Measurements from ENCODE around the gene RMC1.
"Not testable (repeated sequence)": the region's sequence is repeated elsewhere in the genome, so short reads cannot be mapped to it uniquely, and the experiment has no call there.

RMC1 gene

DNA sequence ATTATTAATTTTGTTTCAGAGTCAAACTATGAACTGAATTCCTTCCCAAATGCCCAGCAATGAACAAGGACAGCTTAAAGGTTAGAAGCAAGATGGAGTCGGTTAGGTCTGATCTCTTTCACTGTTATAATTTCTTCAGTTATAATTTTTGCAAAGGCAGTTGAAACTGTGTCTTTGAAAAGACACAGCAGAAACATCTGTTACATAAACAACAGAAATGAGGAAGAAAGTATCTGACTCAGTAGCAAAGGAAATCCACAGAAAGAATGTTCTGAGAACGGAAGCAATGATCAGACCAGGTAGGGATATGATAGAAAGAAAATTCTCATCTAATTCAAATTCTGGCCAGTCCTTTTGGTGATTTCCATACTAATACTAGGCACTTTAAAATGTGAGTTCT lies 5.2 kb upstream of the RMC1 start:
- DNase-seq (ENCODE audit: low read depth) = no peak

DNA sequence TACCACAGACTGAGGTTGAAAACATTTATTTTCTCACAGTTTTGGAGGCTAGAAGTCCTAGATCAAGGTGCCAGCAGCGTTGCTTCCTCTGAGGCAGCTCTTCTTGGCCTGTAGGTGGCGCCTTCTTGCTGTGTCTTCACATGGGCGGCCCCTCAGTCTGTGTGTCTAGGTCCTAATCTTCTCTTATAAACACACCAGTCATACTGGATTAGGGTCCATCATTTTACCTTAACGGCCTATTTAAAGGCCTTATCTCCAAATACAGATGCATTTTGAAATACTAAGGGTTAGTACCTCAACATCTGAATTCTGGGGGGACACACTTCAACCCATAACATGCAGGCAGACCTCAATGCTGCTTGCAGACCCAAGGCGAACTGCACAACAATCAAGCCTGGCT lies 4.4 kb upstream of the RMC1 start:
- peak; percentile 45 for DNase-seq (ENCODE audit: low read depth)

DNA sequence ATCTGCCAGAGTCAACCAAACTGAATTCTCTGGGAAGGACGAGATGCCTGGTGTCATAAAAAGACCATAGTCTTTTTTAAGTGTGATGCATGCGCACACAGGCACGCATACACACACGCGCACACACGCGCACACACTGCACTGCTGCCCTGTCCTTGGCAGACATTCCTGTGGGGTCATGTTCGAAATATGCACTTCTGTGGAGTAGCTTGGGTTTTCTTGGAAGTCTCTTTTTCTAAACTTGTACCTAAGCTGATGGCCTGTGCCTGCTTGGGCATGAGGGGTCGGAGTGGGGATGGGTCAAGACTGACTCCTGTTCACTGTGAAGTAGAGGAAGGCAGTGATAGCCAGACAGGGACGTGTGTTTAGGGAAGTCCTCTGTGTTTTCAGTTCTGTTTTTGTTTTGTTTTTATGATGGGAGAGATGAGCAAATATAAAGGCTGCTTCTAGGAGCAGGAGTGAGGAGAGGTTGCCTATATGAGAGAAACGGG lies 4.0 kb upstream of the RMC1 start:
- no peak for DNase-seq (ENCODE audit: low read depth)

DNA sequence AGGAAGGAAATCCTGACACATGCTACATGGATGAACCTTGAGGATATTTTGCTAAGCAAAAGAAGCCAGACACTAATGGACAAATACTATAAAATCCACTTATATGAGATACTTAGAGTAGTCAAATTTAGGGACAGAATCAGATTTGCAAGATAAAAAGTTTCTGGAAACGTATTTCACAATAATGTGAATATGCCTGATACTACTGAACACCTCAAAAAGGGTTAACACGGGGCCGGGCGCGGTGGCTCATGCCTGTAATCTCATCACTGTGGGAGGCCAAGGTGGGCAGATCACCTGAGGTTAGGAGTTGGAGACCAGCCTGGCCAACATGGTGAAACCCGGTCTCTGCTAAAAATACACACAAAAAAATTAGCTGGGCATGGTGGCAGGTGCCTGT lies 1.7 kb upstream of the RMC1 start:
- no peak for DNase-seq (ENCODE audit: low read depth)

DNA sequence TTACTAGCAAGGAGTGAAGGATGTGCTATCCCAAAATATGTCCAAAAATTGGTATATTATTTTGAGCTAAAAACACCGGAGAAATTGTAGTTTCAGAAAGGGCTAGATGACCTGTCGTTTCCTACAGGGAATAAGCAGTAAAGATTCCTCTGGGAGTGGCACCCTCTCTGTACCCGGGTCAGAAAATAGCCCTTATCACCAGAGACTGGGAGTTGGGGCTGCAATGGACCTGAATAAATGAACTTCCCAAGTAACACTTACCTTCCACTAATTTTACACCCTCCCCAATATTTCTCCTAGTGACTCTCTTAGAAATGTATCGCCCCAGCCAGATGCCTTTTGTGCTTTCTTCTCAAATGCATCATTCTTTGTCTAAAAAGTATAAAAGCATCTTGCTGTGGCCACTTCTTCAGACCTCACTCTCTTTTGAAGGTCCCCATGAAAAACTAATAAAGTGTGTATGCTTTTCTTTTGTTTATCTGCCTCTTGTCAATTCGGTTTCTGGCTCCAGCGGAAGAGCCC lies 734 bp upstream of the RMC1 start:
- no peak for DNase-seq (ENCODE audit: low read depth)

DNA sequence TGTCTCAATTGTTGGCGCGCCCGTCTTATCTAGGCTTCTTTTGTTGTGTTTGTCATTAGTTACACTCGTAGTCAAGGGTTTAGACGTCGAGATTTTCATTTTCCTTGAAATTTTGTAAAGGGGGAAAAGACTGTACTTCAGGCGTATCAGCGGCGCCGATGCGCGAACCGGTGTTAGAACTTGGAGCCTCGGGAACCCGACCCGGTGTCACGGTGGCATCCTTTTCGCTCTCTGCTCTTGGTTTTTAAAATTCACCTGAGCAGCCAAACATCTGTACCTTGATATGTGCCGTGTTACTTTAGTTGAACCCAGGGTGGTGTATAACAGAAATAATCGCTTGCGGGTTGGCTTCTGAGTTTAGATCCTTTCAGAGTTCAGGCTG lies 643 bp downstream of the RMC1 start:
- no peak for DNase-seq (ENCODE audit: low read depth)

DNA sequence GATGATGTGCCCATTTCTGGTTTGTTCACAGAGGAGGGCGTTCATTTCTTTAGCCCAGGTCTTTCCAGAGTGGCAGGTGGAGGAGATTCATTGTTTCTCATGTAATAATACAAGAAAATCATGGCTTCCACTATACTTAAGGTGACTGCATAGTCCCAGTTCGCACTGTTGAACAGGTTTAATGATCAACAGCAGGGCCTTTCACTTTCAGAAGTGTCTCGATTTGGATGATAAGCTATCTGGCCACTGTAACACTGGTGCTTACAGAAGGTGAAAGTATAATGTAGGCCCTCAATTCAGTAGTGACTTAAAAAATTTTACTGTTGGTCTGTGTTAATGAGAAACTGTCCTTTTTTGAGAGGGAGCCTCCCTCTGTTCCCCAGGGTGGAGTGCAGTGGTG lies 1.4 kb downstream of the RMC1 start:
- no peak for DNase-seq (ENCODE audit: low read depth)

DNA sequence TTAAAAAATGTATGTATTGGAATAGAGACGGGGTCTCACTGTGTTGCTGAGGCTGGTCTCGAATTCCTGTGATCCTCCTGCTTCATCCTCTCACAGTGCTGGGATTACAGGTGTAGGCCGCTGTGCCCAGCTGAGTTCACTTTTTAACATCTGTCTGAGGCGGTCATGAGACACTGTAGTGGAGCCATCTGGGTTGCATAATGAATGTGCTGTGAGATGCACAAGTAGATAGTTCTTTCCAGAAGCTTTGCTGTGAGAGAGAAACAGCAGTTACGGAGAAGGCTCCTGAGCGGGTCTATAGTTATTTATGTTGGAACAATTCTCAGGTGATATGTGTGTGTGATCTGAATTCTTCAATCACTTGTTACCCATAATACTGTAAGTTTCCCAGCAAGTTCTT lies 3.1 kb downstream of the RMC1 start:
- DNase-seq (ENCODE audit: low read depth) = no peak

DNA sequence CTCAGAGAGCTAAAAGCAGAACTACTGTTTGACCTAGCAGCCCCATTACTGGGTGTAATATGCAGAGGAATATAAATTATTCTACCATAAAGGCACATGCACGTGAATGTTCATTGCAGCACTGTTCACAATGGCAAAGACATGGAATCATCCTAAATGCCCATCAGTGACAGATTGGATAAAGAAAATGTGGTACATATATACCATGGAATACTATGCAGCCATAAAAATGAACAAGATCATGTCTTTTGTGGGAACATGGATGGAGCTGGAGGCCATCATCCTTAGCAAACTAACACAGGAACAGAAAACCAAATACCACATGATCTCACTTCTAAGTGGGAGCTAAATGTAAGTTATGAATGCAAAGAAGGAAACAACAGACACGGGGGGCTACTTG lies 7.6 kb downstream of the RMC1 start:
- DNase-seq (ENCODE audit: low read depth) = not testable (repeated sequence)

DNA sequence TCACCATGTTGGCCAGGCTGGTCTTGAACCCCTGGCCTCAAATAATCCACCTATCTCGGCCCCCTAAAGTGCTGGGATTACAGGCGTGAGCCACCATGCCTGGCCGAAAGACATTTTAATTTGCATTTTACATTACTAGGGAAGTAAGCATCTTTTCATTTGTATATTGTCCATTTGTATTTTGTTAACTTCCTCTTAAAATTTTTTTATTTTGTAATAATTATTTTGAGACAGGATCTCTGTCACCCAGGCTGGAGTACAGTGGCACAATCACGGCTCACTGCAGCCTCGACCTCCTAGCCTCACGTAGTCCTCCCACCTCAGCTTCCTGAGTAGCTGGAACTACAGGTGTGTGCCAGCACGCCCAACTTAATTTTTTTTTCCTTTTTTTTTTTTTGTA lies 8.9 kb downstream of the RMC1 start:
- DNase-seq (ENCODE audit: low read depth) = not testable (repeated sequence)

DNA sequence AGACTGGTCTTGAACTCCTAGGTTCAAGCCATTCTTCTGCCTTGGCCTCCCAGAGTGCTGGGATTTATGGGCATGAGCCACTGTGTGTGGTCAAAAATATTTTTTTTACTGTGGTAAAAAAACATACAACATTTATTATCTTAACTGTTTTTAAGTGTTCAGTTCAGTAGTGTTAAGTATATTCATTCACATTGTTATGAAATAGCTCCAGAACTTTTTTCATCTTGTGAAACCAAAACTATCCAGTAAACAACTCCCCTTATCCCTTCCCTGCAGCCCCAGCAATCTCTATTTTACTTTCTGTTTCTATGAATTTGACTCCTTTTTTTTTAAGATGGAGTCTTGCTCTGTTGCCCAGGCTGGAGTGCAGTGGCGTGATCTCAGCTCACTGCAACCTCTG lies 9.3 kb downstream of the RMC1 start:
- DNase-seq (ENCODE audit: low read depth) = no peak

DNA sequence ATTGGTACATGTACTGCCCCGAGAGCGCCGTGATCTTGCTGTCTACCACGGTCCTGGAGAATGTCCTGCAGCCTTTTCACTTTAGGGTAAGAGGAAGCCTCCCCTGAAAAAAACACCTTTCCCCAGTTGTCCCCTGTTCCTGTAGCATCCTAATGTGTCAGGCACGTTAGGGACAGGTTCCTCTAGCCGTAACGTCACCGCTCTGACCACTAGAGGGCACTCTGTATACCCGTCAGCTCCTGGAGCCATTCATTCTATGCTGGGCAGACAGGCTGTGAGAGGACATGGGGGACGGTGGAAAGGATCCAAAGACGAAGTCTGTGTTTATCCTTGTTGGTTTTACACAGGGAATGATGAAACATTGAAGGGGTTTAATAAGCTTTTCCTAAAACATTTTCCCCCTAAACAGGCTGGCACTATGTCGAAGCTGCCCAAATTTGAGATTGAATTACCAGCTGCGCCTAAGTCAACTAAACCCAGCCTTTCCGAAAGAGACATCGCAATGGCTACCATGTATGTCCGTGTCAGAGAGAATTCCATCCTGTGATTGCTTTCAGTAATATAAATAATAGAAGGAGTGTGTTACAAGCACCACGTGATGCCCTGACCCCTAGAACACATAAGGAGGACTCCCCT lies 12.7 kb downstream of the RMC1 start:
- peak; percentile 65 for DNase-seq (ENCODE audit: low read depth)

DNA sequence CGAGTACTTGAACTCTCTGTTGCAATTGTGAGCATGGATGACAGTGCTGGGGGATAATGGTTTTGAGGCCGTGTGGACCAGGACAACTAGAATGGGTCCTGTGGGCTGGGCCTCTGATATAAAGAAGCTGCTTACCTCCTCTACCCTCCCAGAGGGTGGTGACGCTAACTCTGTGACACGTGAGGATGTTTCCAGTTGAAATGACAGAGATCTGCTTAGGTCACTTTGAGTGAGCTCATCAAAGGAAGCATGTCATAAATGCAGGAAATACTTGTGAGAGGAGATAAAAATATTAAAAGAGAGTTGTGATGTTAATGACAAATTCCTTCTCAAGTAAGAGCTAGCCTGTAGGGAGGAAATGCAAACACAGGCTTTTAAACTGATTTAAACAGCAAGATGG lies 16.4 kb downstream of the RMC1 start:
- DNase-seq (ENCODE audit: low read depth) = no peak

DNA sequence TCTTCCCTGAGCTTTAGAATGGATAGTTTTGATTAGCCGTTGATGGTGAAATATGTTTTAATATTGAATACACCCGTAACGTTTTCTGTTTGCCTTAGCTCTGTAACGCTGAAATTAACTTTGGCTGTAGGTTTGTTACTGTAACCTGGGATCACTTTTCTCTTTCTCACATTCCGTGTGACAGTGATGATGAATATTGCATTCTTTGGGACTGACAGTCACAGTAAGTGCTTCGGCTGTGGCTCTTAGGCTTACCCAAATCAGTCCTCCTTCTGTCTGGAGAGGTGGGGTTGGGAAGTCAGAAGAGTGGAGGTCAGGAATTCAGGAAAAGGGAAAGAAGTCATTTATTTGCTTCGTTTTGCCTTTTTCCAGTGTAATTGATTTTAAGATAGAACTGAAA lies 18.0 kb downstream of the RMC1 start:
- no peak for DNase-seq (ENCODE audit: low read depth)

DNA sequence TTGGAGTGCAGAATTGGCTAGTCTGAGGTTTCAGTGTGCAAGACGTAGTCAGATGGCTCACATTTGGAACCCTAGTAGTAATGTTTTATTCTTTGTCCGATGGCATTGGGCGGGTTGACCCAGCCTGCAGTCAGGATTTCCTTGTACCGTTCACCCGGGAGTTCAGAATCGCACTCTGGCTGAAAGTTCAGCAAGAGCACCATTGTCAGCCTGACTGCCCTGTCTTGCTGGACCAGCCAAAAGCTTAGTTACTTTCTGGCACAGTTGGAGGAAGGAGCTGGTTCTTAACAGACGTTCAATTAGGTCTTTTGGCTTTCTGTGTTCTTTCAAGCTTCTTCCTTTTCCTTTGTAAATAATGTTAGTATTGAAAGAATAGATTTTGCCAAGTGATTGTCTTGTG lies 18.6 kb downstream of the RMC1 start:
- no peak for DNase-seq (ENCODE audit: low read depth)

DNA sequence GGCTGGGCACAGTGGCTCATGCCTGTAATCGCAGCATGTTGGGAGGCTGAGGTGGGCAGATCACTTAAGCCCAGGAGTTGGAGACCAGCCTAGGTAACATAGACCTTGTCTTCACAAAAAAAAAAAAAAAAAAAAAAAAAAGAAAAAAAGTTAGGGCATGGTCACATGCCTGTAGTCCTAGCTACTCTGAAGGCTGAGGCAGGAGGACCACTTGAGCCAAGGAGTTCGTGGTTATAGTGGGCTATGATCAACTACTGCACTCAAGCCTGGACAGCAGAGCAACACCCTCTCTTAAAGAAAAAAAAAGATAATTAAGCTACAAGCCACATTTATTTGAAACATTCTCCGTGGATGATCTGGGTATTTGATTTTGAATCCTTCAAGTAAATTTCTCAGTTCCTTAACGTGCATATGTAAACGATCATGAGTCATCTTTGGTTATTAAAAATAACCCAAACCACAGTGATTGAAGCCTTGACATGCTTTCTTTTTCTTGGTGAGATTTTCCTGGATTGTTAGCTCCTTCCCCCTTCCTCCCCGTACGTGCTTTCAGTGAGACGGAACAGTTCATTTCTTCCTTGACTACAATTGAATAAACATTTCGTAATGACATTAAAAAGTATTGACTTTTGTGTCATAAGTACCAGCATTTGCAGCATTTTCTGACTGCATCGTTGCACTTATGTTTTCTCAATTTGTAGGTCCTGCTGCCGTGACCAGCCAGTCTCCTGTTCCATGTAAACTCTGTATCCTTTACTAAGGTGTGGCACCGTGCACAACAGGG lies 20.3 kb downstream of the RMC1 start:
- DNase-seq (ENCODE audit: low read depth) = no peak

DNA sequence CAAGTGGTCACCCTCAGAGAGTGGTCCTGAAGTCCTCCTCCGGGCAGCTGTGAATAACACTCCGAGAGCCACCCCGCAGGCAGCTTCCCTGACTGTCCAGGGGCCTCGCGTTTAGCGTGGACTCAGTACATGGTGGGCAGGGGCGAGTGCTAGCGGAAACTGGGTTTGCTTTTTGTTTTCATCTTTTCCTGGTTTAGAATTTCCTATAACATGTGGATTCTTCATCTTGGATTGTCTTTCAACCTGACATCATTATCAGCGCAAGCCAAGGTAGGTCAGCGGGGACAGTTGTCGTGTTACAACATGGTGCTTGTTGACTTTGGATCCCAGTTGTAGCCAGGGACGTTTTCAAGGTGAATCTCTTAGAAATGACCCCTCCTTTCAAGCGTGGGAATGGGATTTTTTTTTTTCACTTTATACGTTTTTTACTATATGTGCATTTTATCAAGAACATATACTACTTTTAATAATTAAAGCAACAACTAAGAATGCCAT lies 20.9 kb downstream of the RMC1 start:
- DNase-seq (ENCODE audit: low read depth) = no peak

DNA sequence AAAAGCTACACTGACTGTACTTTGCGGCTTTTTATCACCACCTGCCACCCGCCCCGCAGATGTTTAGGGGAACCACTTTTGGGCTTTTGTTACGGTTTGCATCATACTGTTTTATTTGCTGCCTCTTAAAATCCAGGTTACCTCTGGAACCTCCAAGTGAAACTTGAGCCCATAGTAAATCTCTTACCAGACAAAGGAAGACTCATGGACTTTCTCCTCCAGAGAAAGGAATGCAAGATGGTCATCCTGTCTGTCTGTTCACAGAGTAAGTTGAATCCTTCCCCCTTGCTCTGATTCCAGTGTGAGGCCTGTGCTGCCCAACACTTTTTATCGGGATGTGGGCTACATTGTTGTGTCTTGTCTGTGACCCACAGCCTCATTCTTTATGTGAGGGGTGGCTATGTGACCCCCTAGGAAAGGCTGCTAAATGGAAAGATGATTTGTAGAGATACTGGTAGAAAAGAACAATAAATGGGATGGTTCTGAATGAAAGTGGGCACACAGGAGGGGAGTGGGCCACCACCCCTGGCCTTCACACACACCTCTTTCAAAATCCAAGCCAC lies 23.3 kb downstream of the RMC1 start:
- no peak for DNase-seq (ENCODE audit: low read depth)

DNA sequence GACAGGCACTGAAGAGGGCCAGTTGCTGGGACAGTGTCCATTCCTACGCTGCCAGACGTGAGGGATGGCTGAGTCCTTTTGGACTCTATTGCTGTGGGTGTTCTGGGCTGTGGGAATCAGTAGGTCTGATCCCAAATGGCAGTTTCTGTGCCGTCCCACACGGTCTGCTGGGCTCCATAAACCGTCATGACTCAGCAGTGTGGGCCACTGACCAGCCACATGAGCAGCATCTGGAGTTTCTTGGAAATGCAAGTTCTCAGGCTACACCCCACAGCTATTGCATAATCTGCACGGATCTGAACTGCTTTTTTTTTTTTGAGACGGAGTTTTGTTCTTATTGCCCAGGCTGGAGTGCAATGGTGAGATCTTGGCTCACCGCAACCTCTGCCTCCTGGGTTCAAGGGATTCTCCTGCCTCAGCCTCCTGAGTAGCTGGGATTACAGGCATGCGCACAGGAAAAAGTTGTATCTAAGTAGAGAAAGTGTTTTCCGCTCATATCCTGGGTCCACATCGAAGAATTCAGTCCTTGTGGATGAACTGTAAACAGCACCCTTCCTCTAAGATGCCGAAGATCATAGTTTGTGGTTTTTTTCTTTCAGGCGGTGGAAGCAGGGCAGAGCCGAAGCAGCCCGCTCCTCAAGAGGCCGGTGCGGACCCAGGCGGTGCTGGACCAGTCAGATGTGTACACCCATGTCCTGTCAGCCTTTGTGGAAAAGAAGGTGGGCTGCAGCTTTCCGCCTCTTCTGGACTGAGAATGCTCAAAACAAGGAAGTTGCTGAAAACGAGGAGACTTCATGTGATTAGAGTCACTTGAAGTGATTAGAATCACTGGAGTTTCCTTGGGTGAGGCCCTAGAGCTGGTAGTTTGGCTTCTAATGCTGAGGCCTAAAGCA lies 25.5 kb downstream of the RMC1 start:
- no peak for DNase-seq (ENCODE audit: low read depth)

DNA sequence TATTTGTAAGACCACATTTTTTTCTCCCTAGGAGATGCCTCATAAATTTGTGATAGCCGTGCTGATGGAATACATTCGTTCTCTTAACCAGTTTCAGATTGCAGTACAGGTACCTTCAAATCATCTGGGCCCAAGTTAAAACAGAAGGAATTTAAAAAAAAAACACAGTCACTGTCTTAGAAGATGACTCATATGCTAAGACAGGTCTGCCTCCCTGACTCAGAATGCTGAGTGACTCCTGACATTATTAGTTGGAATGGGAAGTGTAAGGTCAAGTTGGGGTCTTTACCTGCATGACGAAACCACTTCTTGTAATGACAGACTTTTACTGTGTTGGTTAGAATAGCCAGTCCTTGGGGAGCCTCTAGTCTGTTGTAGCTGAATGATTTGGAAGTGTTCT lies 26.3 kb downstream of the RMC1 start:
- DNase-seq (ENCODE audit: low read depth) = no peak

DNA sequence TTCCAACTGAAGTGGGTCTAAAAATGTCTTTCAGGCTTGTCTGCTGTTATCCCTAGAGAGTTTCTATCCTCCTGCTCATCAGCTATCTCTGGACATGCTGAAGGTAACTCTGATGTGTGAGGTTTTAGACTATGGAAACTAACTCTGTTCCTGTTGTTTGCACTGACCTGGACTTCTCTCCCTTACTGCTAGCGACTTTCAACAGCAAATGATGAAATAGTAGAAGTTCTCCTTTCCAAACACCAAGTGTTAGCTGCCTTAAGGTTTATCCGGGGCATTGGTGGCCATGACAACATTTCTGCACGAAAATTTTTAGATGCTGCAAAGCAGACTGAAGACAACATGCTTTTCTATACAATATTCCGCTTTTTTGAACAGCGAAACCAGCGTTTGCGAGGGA lies 26.9 kb downstream of the RMC1 start:
- DNase-seq (ENCODE audit: low read depth) = no peak

DNA sequence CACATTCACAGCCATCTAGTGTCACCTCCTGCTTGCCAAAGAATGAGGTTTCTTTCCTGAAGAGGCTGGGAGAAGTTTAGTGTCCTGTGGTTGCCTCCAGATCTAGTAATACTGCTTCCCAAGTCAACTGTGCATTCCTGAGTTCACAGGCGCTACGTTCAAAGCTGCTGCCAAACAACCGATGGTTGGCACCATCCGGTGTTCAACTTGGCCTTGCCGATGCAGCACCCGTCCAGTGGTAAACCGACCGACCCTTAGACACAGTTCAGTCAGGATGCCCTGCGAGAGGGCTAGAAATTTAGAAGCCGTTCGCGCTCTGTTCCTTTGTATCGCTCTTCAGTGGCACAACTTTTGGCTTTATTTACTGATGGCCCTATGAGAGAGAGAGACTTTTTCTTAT lies 28.6 kb downstream of the RMC1 start:
- no peak for DNase-seq (ENCODE audit: low read depth)

Data from CMK (cell line).